GM12878 (cell line): ENCODE measurements around the gene IFITM5. TPM values are rescaled to one million over a fixed set of nuclear protein-coding genes. Genes with fewer than 3 reads are reported as not detected.

ENCODE experiments used
- ATF7 ChIP-seq: fragments of 450-650 bp; IDR thresholded peaks from 2 replicates; pipeline ENCODE4 v1.6.1; 2016; ENCODE audit warnings: low read depth, mild to moderate bottlenecking
- BHLHE40 ChIP-seq, 2 experiments: fragments of 450-650 bp in 1 of 2; IDR thresholded peaks; 2 replicates each; pipeline ENCODE4 v1.6.1; 2011 to 2017; ENCODE audit warnings: low read depth in 2 of 2, borderline replicate concordance in 1 of 2, improper control_type of control experiment in 1 of 2, low read length in 1 of 2, mild to moderate bottlenecking in 1 of 2
- CTCF ChIP-seq, 3 experiments: IDR thresholded peaks in 2 of 3; conservative IDR thresholded peaks in 1 of 3; 2 replicates each; pipeline ENCODE4 v1.5.1; 2011; ENCODE audit warnings: low read depth in 3 of 3, low read length in 3 of 3, mild to moderate bottlenecking in 3 of 3, control low read depth in 2 of 3, moderate library complexity in 2 of 3, inconsistent platforms in 1 of 3, mixed read lengths in 1 of 3; ENCODE audit not compliant: control insufficient read depth in 2 of 3, insufficient read depth in 1 of 3; ENCODE audit errors: extremely low read depth in 1 of 3
- GATAD2B ChIP-seq: fragments of 450-650 bp; conservative IDR thresholded peaks from 2 replicates; pipeline ENCODE4 v1.6.1; 2017; ENCODE audit warnings: low read depth, mild to moderate bottlenecking, moderate library complexity
- HDGF ChIP-seq: fragments of 450-650 bp; IDR thresholded peaks from 2 replicates; pipeline ENCODE4 v1.6.1; 2016; ENCODE audit warnings: antibody characterized with exemption
- MLLT1 ChIP-seq: fragments of 450-650 bp; IDR thresholded peaks from 2 replicates; pipeline ENCODE4 v1.6.1; 2016; ENCODE audit warnings: mild to moderate bottlenecking
- MTA3 ChIP-seq: IDR thresholded peaks from 2 replicates; pipeline ENCODE4 v1.6.1; 2012; ENCODE audit warnings: low read length, inconsistent platforms, borderline replicate concordance
- NKRF ChIP-seq: fragments of 450-650 bp; conservative IDR thresholded peaks from 2 replicates; pipeline ENCODE4 v1.6.1; 2017; ENCODE audit warnings: mild to moderate bottlenecking, moderate library complexity
- RAD51 ChIP-seq: fragments of 450-650 bp; IDR thresholded peaks from 2 replicates; pipeline ENCODE4 v1.6.1; 2016; ENCODE audit warnings: moderate library complexity, mild to moderate bottlenecking, inconsistent platforms
- RUNX3 ChIP-seq: IDR thresholded peaks from 2 replicates; pipeline ENCODE4 v1.6.1; 2012; ENCODE audit warnings: low read length, inconsistent platforms
- SPI1 ChIP-seq: IDR thresholded peaks from 2 replicates; pipeline ENCODE4 v1.6.1; 2011; ENCODE audit warnings: low read depth, mild to moderate bottlenecking, low read length, moderate library complexity, borderline replicate concordance; ENCODE audit not compliant: insufficient read depth
- TCF3 ChIP-seq: IDR thresholded peaks from 2 replicates; pipeline ENCODE4 v1.6.1; 2012; ENCODE audit warnings: low read depth, mild to moderate bottlenecking, low read length, borderline replicate concordance; ENCODE audit not compliant: insufficient read depth
- USF1 ChIP-seq: IDR thresholded peaks from 2 replicates; pipeline ENCODE4 v1.6.1; 2011; ENCODE audit warnings: borderline replicate concordance, low read depth, mild to moderate bottlenecking, moderate library complexity, mixed read lengths, low read length; ENCODE audit not compliant: insufficient read depth; ENCODE audit errors: extremely low read length
- ZBTB40 ChIP-seq: fragments of 450-650 bp; IDR thresholded peaks from 2 replicates; pipeline ENCODE4 v1.6.1; 2016; ENCODE audit warnings: mild to moderate bottlenecking, moderate library complexity, borderline replicate concordance
- polyA plus RNA-seq, 11 experiments: library from polyadenylated mRNA; depleted of rRNA in 4 of 11; unstranded in 6 of 11; stranded (reverse) in 5 of 11; fragments of >200 nt; fragmentation: Nextera tagmentation in 4 of 11; fragmentation: Illumina TruSeq in 1 of 11; extraction: Ambion mirVana in 4 of 11; extraction: Trizol in 1 of 11; gene quantifications; 1 replicate in 1 of 11; 2 replicates in 10 of 11; pipeline versions ENCODE4 v1.2.1 to v1.2.3, GENCODE V29; 2011 to 2016; ENCODE audit warnings: inconsistent platforms in 2 of 11, missing spikeins in 2 of 11, low read depth in 1 of 11
- total RNA-seq, 4 experiments: library from RNA; depleted of rRNA in 3 of 4; stranded (reverse); fragments of >200 nt in 3 of 4; fragmentation: Illumina TruSeq in 1 of 4; extraction: Trizol in 1 of 4; gene quantifications; 2 replicates each; pipeline versions ENCODE4 v1.2.1 to v1.2.3, GENCODE V29; 2013 to 2021

IFITM5 gene
- total and polyA plus RNA-seq, 10 of the 15 experiments (the other 5 are each of a cell fraction or from before 2014, with no cell fraction given) = not detected

GRCh38 chr11:307766-308708, 8.7 kb upstream of the IFITM5 start, which contains the start of gene IFITM2 (continued):
- TF ChIP-seq CTCF (IDR thresholded peaks at IDR 0.05 in 2 of 3, conservative IDR thresholded peaks at IDR 0.05 in 1 of 3; ENCODE audit: control insufficient read depth in 2 of 3, extremely low read depth in 1 of 3, insufficient read depth in 1 of 3, low read depth in 3 of 3, low read length in 3 of 3) (0 out of 6 replicates have a peak, but pooled peaks of 1 of the 3 experiments have one; percentile 8), RUNX3 (peak; percentile 63), BHLHE40 (IDR thresholded peaks at IDR 0.05; ENCODE audit: borderline replicate concordance in 1 of 2, low read depth in 2 of 2, low read length in 1 of 2) (peak in 1 of 2 experiments; percentile 59; a peak in 1 of 4 replicates), MLLT1 (peak; percentile 77), HDGF (peak; percentile 94), RAD51 (0 out of 2 replicates have a peak, but pooled peaks have one; percentile 35), NKRF (peak; percentile 54; the same call in 1 of the 2 replicates), SPI1 (peak; percentile 41; the same call in 1 of the 2 replicates), ATF7 (peak; percentile 44), USF1 (peak; percentile 45), ZBTB40 (peak; percentile 78), MTA3 (0 out of 2 replicates have a peak, but pooled peaks have one; percentile 15), TCF3 (peak; percentile 65; the same call in 1 of the 2 replicates), GATAD2B (0 out of 2 replicates have a peak, but pooled peaks have one; percentile 37)
